Smooth muscle cell of the brain vasculature (primary cell): Measurements from ENCODE around the gene CPLX1.
"Not testable (repeated sequence)": the region's sequence is repeated elsewhere in the genome, so short reads cannot be mapped to it uniquely, and the experiment has no call there.

Experiments used
- DNase-seq: peaks from one replicate; pipeline ENCODE4 v3.0.0-alpha.2; 2012; ENCODE audit warnings: low read depth, low spot score

CPLX1 gene

GRCh38 chr4:777520-778262, 48.2 kb downstream of the CPLX1 start:
- DNase-seq = no peak

- DNase-seq = no peak
These were observed 49.0 kb downstream of the CPLX1 start for GRCh38 chr4:776743-777441.

GRCh38 chr4:775485-775884, 50.4 kb downstream of the CPLX1 start:
- not testable (repeated sequence) for DNase-seq

- DNase-seq = not testable (repeated sequence)
These were observed 51.4 kb downstream of the CPLX1 start for GRCh38 chr4:774419-775092.

- DNase-seq = no peak
These were observed 52.7 kb downstream of the CPLX1 start for GRCh38 chr4:773214-773613.

GRCh38 chr4:772776-773175, 53.2 kb downstream of the CPLX1 start:
- DNase-seq = no peak

- DNase-seq = no peak
These were observed 53.8 kb downstream of the CPLX1 start for GRCh38 chr4:772118-772517.

- no peak for DNase-seq
These were observed 54.5 kb downstream of the CPLX1 start for GRCh38 chr4:771464-771863.

- no peak for DNase-seq
These were observed 55.9 kb downstream of the CPLX1 start for GRCh38 chr4:770022-770421.

GRCh38 chr4:769511-769910, 56.4 kb downstream of the CPLX1 start:
- DNase-seq = no peak

- DNase-seq = no peak
These were observed 56.9 kb downstream of the CPLX1 start for GRCh38 chr4:768995-769394.

GRCh38 chr4:768076-768475, 57.9 kb downstream of the CPLX1 start:
- no peak for DNase-seq

GRCh38 chr4:766559-767283, 59.2 kb downstream of the CPLX1 start:
- no peak for DNase-seq

GRCh38 chr4:766152-766515, 59.8 kb downstream of the CPLX1 start:
- no peak for DNase-seq

GRCh38 chr4:764405-765169, 61.3 kb downstream of the CPLX1 start:
- no peak for DNase-seq

GRCh38 chr4:763922-764321, 62.0 kb downstream of the CPLX1 start:
- no peak for DNase-seq

- no peak for DNase-seq
These were observed 62.6 kb downstream of the CPLX1 start for GRCh38 chr4:763191-763810.

- DNase-seq = no peak
These were observed 63.4 kb downstream of the CPLX1 start for GRCh38 chr4:762211-763190.

- DNase-seq = no peak
These were observed 64.2 kb downstream of the CPLX1 start for GRCh38 chr4:761739-762138.

- no peak for DNase-seq
These were observed 64.8 kb downstream of the CPLX1 start for GRCh38 chr4:761086-761485.
